ENCODE results near the gene GNAO1.

The GNAO1 gene

GRCh38 chr16:56191156-56191815, at the start of gene GNAO1:
Gene GNAO1, plus strand, starts transcription at chr16:56191489. Its CDS starts 747 bp downstream, at chr16:56192236.
- TF ChIP-seq JUND (IDR thresholded peaks at IDR 0.05; ENCODE audit: low read depth), result no peak
- DNase-seq (ENCODE audit: low read depth in 1 of 2, low spot score in 1 of 2), result peak; percentile 71 to 77
- in situ Hi-C loops (cut with HindIII; ENCODE audit: low pct_unique_long_range_greater_than_20kb, low sequenced_read_pairs), result no loop called here

GRCh38 chr16:56143666-56144065, 47.6 kb upstream of the GNAO1 start:
- no peak for TF ChIP-seq JUND (IDR thresholded peaks at IDR 0.05; ENCODE audit: low read depth)
- DNase-seq (ENCODE audit: low read depth in 1 of 2, low spot score in 1 of 2), result no peak
- in situ Hi-C loops (cut with HindIII; ENCODE audit: low pct_unique_long_range_greater_than_20kb, low sequenced_read_pairs), result no loop called here

GRCh38 chr16:56145369-56145768, 45.9 kb upstream of the GNAO1 start:
- TF ChIP-seq JUND (IDR thresholded peaks at IDR 0.05; ENCODE audit: low read depth), result no peak
- in situ Hi-C loops (cut with HindIII; ENCODE audit: low pct_unique_long_range_greater_than_20kb, low sequenced_read_pairs), result no loop called here
- no peak for DNase-seq (ENCODE audit: low read depth in 1 of 2, low spot score in 1 of 2)

GRCh38 chr16:56151621-56152020, 39.7 kb upstream of the GNAO1 start:
- TF ChIP-seq JUND (IDR thresholded peaks at IDR 0.05; ENCODE audit: low read depth), result no peak
- in situ Hi-C loops (cut with HindIII; ENCODE audit: low pct_unique_long_range_greater_than_20kb, low sequenced_read_pairs), result no loop called here
- DNase-seq (ENCODE audit: low read depth in 1 of 2, low spot score in 1 of 2), result no peak

GRCh38 chr16:56161658-56162057, 29.6 kb upstream of the GNAO1 start:
- in situ Hi-C loops (cut with HindIII; ENCODE audit: low pct_unique_long_range_greater_than_20kb, low sequenced_read_pairs), result no loop called here
- no peak for TF ChIP-seq JUND (IDR thresholded peaks at IDR 0.05; ENCODE audit: low read depth)
- DNase-seq (ENCODE audit: low read depth in 1 of 2, low spot score in 1 of 2), result no peak

GRCh38 chr16:56163089-56163488, 28.2 kb upstream of the GNAO1 start:
- in situ Hi-C loops (cut with HindIII; ENCODE audit: low pct_unique_long_range_greater_than_20kb, low sequenced_read_pairs), result no loop called here
- no peak for TF ChIP-seq JUND (IDR thresholded peaks at IDR 0.05; ENCODE audit: low read depth)

GRCh38 chr16:56163938-56164337, 27.4 kb upstream of the GNAO1 start:
- in situ Hi-C loops (cut with HindIII; ENCODE audit: low pct_unique_long_range_greater_than_20kb, low sequenced_read_pairs), result no loop called here
- no peak for TF ChIP-seq JUND (IDR thresholded peaks at IDR 0.05; ENCODE audit: low read depth)
- no peak for DNase-seq (ENCODE audit: low read depth in 1 of 2, low spot score in 1 of 2)

More at GRCh38 chr16:56163089-56163488, 28.2 kb upstream of the GNAO1 start:
- no peak for DNase-seq (ENCODE audit: low read depth in 1 of 2, low spot score in 1 of 2)

GRCh38 chr16:56164636-56165035, 26.7 kb upstream of the GNAO1 start:
- DNase-seq (ENCODE audit: low read depth in 1 of 2, low spot score in 1 of 2), result no peak
- TF ChIP-seq JUND (IDR thresholded peaks at IDR 0.05; ENCODE audit: low read depth), result no peak
- in situ Hi-C loops (cut with HindIII; ENCODE audit: low pct_unique_long_range_greater_than_20kb, low sequenced_read_pairs), result no loop called here

GRCh38 chr16:56174411-56174810, 16.9 kb upstream of the GNAO1 start:
- no peak for TF ChIP-seq JUND (IDR thresholded peaks at IDR 0.05; ENCODE audit: low read depth)
- in situ Hi-C loops (cut with HindIII; ENCODE audit: low pct_unique_long_range_greater_than_20kb, low sequenced_read_pairs), result no loop called here
- no peak for DNase-seq (ENCODE audit: low read depth in 1 of 2, low spot score in 1 of 2)

- DNase-seq (ENCODE audit: low read depth in 1 of 2, low spot score in 1 of 2), result no peak
- no peak for TF ChIP-seq JUND (IDR thresholded peaks at IDR 0.05; ENCODE audit: low read depth)
- in situ Hi-C loops (cut with HindIII; ENCODE audit: low pct_unique_long_range_greater_than_20kb, low sequenced_read_pairs), result no loop called here
These were observed 9.9 kb upstream of the GNAO1 start for GRCh38 chr16:56181401-56181800.

- no peak for DNase-seq (ENCODE audit: low read depth in 1 of 2, low spot score in 1 of 2)
- no peak for TF ChIP-seq JUND (IDR thresholded peaks at IDR 0.05; ENCODE audit: low read depth)
- in situ Hi-C loops (cut with HindIII; ENCODE audit: low pct_unique_long_range_greater_than_20kb, low sequenced_read_pairs), result no loop called here
These were observed 8.0 kb upstream of the GNAO1 start for GRCh38 chr16:56183266-56183665.

GRCh38 chr16:56190048-56190676, 1.1 kb upstream of the GNAO1 start:
- DNase-seq (ENCODE audit: low read depth in 1 of 2, low spot score in 1 of 2), result no peak
- in situ Hi-C loops (cut with HindIII; ENCODE audit: low pct_unique_long_range_greater_than_20kb, low sequenced_read_pairs), result no loop called here
- TF ChIP-seq JUND (IDR thresholded peaks at IDR 0.05; ENCODE audit: low read depth), result no peak

- in situ Hi-C loops (cut with HindIII; ENCODE audit: low pct_unique_long_range_greater_than_20kb, low sequenced_read_pairs), result no loop called here
- DNase-seq (ENCODE audit: low read depth in 1 of 2, low spot score in 1 of 2), result no peak
- no peak for TF ChIP-seq JUND (IDR thresholded peaks at IDR 0.05; ENCODE audit: low read depth)
These were observed 573 bp upstream of the GNAO1 start for GRCh38 chr16:56190677-56191155.
